ENCODE data around the gene KEL. TPM values are rescaled to one million over a fixed set of nuclear protein-coding genes. Genes with fewer than 3 reads are reported as not detected.

The KEL gene
- total RNA-seq, 4 donors from 2014 or later = not detected

- H3K27me3 ChIP-seq = peaks cover 7% of the 10 kb centered on the region
- no peak overlapping the region for H3K4me3 ChIP-seq
Observed at GRCh38 chr7:142910031-142910433, 52.1 kb downstream of the KEL start.

GRCh38 chr7:142908921-142909890, 53.0 kb downstream of the KEL start:
- Histone ChIP-seq H3K36me3 (no peaks in the 10 kb centered on the region), H3K9me3 (peaks cover 0 to 5% (median 0%) of the 10 kb centered on the region in 3 donors), H3K4me3 (no peak overlapping the region), H3K27me3 (peaks cover 4% of the 10 kb centered on the region), H3K27ac (no peak overlapping the region), H3K4me1 (no peaks in the 10 kb centered on the region)
- 67 to 71% methylated on average over 8 of the region's 21 CpGs for WGBS, 2 donors (ENCODE audit: low coverage in 1 of 2)
- TF ChIP-seq CTCF (IDR thresholded peaks at IDR 0.05) = no peak
- no peak for TF ChIP-seq POLR2A (IDR thresholded peaks at IDR 0.05)
- TF ChIP-seq POLR2AphosphoS5 (IDR thresholded peaks at IDR 0.05) = no peak
- TF ChIP-seq EP300 (IDR thresholded peaks at IDR 0.05) = no peak
- peak; percentile 48 for ATAC-seq

More at GRCh38 chr7:142910031-142910433, 52.1 kb downstream of the KEL start:
- 43 to 47% methylated on average over 2 of the region's 2 CpGs for WGBS, 2 donors (ENCODE audit: low coverage in 1 of 2)
- Histone ChIP-seq H3K9me3 (no peaks in the 10 kb centered on the region), H3K27ac (no peak overlapping the region), H3K4me1 (no peaks in the 10 kb centered on the region), H3K36me3 (no peaks in the 10 kb centered on the region)
- TF ChIP-seq EP300 (IDR thresholded peaks at IDR 0.05) (no peak), POLR2A (IDR thresholded peaks at IDR 0.05) (no peak), CTCF (IDR thresholded peaks at IDR 0.05) (no peak), POLR2AphosphoS5 (IDR thresholded peaks at IDR 0.05) (no peak)
- ATAC-seq = no peak

GRCh38 chr7:142908290-142908689, 53.9 kb downstream of the KEL start:
- Histone ChIP-seq H3K4me1 (no peaks in the 10 kb centered on the region), H3K36me3 (no peaks in the 10 kb centered on the region), H3K27me3 (peaks cover 4% of the 10 kb centered on the region), H3K4me3 (no peak overlapping the region), H3K27ac (no peak overlapping the region), H3K9me3 (peaks cover 0 to 5% (median 0%) of the 10 kb centered on the region in 3 donors)
- WGBS, 2 donors (ENCODE audit: low coverage in 1 of 2) = 73 to 83% methylated on average over 2 to 5 of the region's 11 CpGs
- no peak for ATAC-seq
- TF ChIP-seq EP300 (IDR thresholded peaks at IDR 0.05) (no peak), POLR2AphosphoS5 (IDR thresholded peaks at IDR 0.05) (no peak), POLR2A (IDR thresholded peaks at IDR 0.05) (no peak), CTCF (IDR thresholded peaks at IDR 0.05) (no peak)

- no peak overlapping the region for H3K4me3 ChIP-seq
- H3K27ac ChIP-seq = no peak overlapping the region
- H3K4me1 ChIP-seq = no peaks in the 10 kb centered on the region
- no peaks in the 10 kb centered on the region for H3K36me3 ChIP-seq
- WGBS, 2 donors (ENCODE audit: low coverage in 1 of 2) = 50 to 88% methylated on average over 2 of the region's 2 CpGs
- peaks cover 4% of the 10 kb centered on the region for H3K27me3 ChIP-seq
- TF ChIP-seq POLR2A (IDR thresholded peaks at IDR 0.05) (no peak), EP300 (IDR thresholded peaks at IDR 0.05) (no peak), CTCF (IDR thresholded peaks at IDR 0.05) (no peak)
- ATAC-seq = no peak
- peaks cover 0 to 5% (median 0%) of the 10 kb centered on the region in 3 donors for H3K9me3 ChIP-seq
Observed at GRCh38 chr7:142906643-142907042, 55.5 kb downstream of the KEL start.

- Histone ChIP-seq H3K27ac (no peak overlapping the region), H3K36me3 (no peaks in the 10 kb centered on the region), H3K4me3 (no peak overlapping the region), H3K4me1 (no peaks in the 10 kb centered on the region), H3K9me3 (peaks cover 0 to 5% (median 0%) of the 10 kb centered on the region in 3 donors), H3K27me3 (peaks cover 4% of the 10 kb centered on the region)
- no peak for ATAC-seq
- TF ChIP-seq POLR2A (IDR thresholded peaks at IDR 0.05) (no peak), EP300 (IDR thresholded peaks at IDR 0.05) (no peak)
- 79 to 86% methylated on average over 2 of the region's 2 CpGs for WGBS, 2 donors (ENCODE audit: low coverage in 1 of 2)
Observed at GRCh38 chr7:142905759-142906158, 56.4 kb downstream of the KEL start.
